NCI-H1417 (cell line): ENCODE results near the gene IGSF22.
"Not testable (repeated sequence)": the region's sequence is repeated elsewhere in the genome, so short reads cannot be mapped to it uniquely, and the experiment has no call there.

ENCODE experiments used
- DNase-seq, 3 experiments: peaks; one replicate each; lab custom pipeline; 2025; lab: John Stamatoyannopoulos, UW

The IGSF22 gene

GRCh38 chr11:18691467-18692140 lies 34.4 kb downstream of the IGSF22 start:
- not testable (repeated sequence) for DNase-seq

- DNase-seq = no peak
These were observed 41.7 kb downstream of the IGSF22 start for GRCh38 chr11:18684267-18684666.

GRCh38 chr11:18682466-18682865 lies 43.5 kb downstream of the IGSF22 start:
- DNase-seq = no peak

GRCh38 chr11:18681949-18682348 lies 44.0 kb downstream of the IGSF22 start:
- not testable (repeated sequence) for DNase-seq

GRCh38 chr11:18677560-18677959 lies 48.4 kb downstream of the IGSF22 start:
- DNase-seq = no peak

GRCh38 chr11:18676803-18677202 lies 49.2 kb downstream of the IGSF22 start:
- DNase-seq = no peak

- peak in 2 of 3 experiments; percentile 5 to 39 for DNase-seq
These were observed 53.8 kb downstream of the IGSF22 start for GRCh38 chr11:18672209-18672608.

GRCh38 chr11:18671246-18671645 lies 54.7 kb downstream of the IGSF22 start:
- no peak for DNase-seq

GRCh38 chr11:18669711-18670110 lies 56.3 kb downstream of the IGSF22 start:
- peak in 1 of 3 experiments; percentile 31 for DNase-seq

- DNase-seq = no peak
These were observed 56.8 kb downstream of the IGSF22 start for GRCh38 chr11:18669219-18669596.

GRCh38 chr11:18668131-18668530 lies 57.9 kb downstream of the IGSF22 start:
- no peak for DNase-seq

- not testable (repeated sequence) for DNase-seq
These were observed 60.6 kb downstream of the IGSF22 start for GRCh38 chr11:18665353-18665872.

GRCh38 chr11:18657673-18658072 lies 68.3 kb downstream of the IGSF22 start:
- no peak for DNase-seq
